Neural cell (in vitro differentiated cells): ENCODE data around the gene TLCD3A. TPM values are rescaled to one million over a fixed set of nuclear protein-coding genes. Genes with fewer than 3 reads are reported as not detected.

Experiments
- H2AFZ ChIP-seq: fragments of 200-600, 300-800 bp; sonication (generic), shearing (Covaris generic); 2 replicates; pipeline ENCODE4 v1.6.0; 2014; ENCODE audit warnings: low read depth, mild to moderate bottlenecking, antibody characterized with exemption, low read length, moderate library complexity
- H3F3A ChIP-seq: fragments of 200-600 bp; shearing (Covaris generic); 2 replicates; pipeline ENCODE4 v1.6.1; 2016; ENCODE audit warnings: mild to moderate bottlenecking, moderate library complexity, mixed read lengths, antibody characterized with exemption, low read length; ENCODE audit not compliant: insufficient read depth, poor library complexity, severe bottlenecking
- H3K27ac ChIP-seq: fragments of 200-600, 300-800 bp; sonication (generic), shearing (Covaris generic); 2 replicates; pipeline ENCODE4 v1.5.1; 2014; ENCODE audit warnings: mild to moderate bottlenecking, low read length, moderate library complexity
- H3K27me3 ChIP-seq: fragments of 300-800, 200-600 bp; sonication (generic), shearing (Covaris generic); 2 replicates; pipeline ENCODE4 v1.6.0; 2014; ENCODE audit warnings: mild to moderate bottlenecking, low read depth, low read length, moderate library complexity; ENCODE audit not compliant: insufficient read depth
- H3K36me3 ChIP-seq: fragments of 300-800, 200-600 bp; sonication (generic), shearing (Covaris generic); 2 replicates; pipeline ENCODE4 v1.5.1; 2014; ENCODE audit warnings: mild to moderate bottlenecking, antibody characterized with exemption, low read length, moderate library complexity; ENCODE audit not compliant: insufficient read depth
- H3K4me2 ChIP-seq: fragments of 300-800, 200-600 bp; sonication (generic), shearing (Covaris generic); 2 replicates; pipeline ENCODE4 v1.6.0; 2014; ENCODE audit warnings: mild to moderate bottlenecking, low read length
- H3K4me3 ChIP-seq: fragments of 300-800, 200-600 bp; sonication (generic), shearing (Covaris generic); 2 replicates; pipeline ENCODE4 v1.5.1; 2014; ENCODE audit warnings: mild to moderate bottlenecking, low read length, moderate library complexity
- H3K79me2 ChIP-seq: fragments of 200-600 bp; shearing (Covaris generic); replicated peaks from 2 replicates; pipeline ENCODE4 v1.6.0; 2014; ENCODE audit warnings: mild to moderate bottlenecking, low read length, moderate library complexity; ENCODE audit not compliant: insufficient read depth
- H3K9ac ChIP-seq: fragments of 300-800, 200-600 bp; sonication (generic), shearing (Covaris generic); 2 replicates; pipeline ENCODE4 v1.6.1; 2016; ENCODE audit warnings: mild to moderate bottlenecking, low read length, mixed read lengths
- H3K9me2 ChIP-seq: fragments of 200-600 bp; shearing (Covaris generic); 2 replicates; pipeline ENCODE4 v1.6.1; 2016; ENCODE audit warnings: mild to moderate bottlenecking, low read length, mixed read lengths; ENCODE audit not compliant: insufficient read depth
- H3K9me3 ChIP-seq: fragments of 200-600, 300-800 bp; sonication (generic), shearing (Covaris generic); 2 replicates; pipeline ENCODE4 v1.6.1; 2016; ENCODE audit warnings: mild to moderate bottlenecking, mixed run types, low read length, moderate library complexity, mixed read lengths
- H4K20me1 ChIP-seq: fragments of 200-600 bp; shearing (Covaris generic); 2 replicates; pipeline ENCODE4 v1.6.1; 2016; ENCODE audit warnings: mild to moderate bottlenecking, mixed run types; ENCODE audit not compliant: insufficient read depth
- EP300 ChIP-seq: fragments of 450-650 bp; conservative IDR thresholded peaks from 2 replicates; pipeline ENCODE4 v1.6.1; 2014; ENCODE audit warnings: antibody characterized with exemption, mild to moderate bottlenecking, moderate library complexity; ENCODE audit not compliant: poor library complexity, severe bottlenecking
- EZH2 ChIP-seq: fragments of 200-600, 300-800 bp; shearing (Covaris generic), sonication (generic); IDR thresholded peaks from 2 replicates; pipeline ENCODE4 v1.6.1; 2014; ENCODE audit warnings: antibody characterized with exemption, low read length, borderline replicate concordance, mild to moderate bottlenecking; ENCODE audit not compliant: insufficient read depth, poor library complexity, severe bottlenecking
- MXI1 ChIP-seq: fragments of 450-650 bp; conservative IDR thresholded peaks from 2 replicates; pipeline ENCODE4 v1.6.1; 2014; ENCODE audit warnings: antibody characterized with exemption, mild to moderate bottlenecking; ENCODE audit not compliant: poor library complexity, severe bottlenecking
- POLR2AphosphoS5 ChIP-seq: IDR thresholded peaks from 2 replicates; pipeline ENCODE4 v1.6.1; 2012
- RAD21 ChIP-seq: fragments of 450-650 bp; conservative IDR thresholded peaks from 2 replicates; pipeline ENCODE4 v1.6.1; 2014; ENCODE audit warnings: antibody characterized with exemption, mild to moderate bottlenecking, moderate library complexity
- REST ChIP-seq: IDR thresholded peaks from 2 replicates; pipeline ENCODE4 v1.6.1; 2012; ENCODE audit warnings: borderline replicate concordance
- SMC3 ChIP-seq: fragments of 450-650 bp; conservative IDR thresholded peaks from 2 replicates; pipeline ENCODE4 v1.6.1; 2014; ENCODE audit warnings: antibody characterized with exemption, mild to moderate bottlenecking, moderate library complexity; ENCODE audit not compliant: poor library complexity
- TAF1 ChIP-seq: IDR thresholded peaks from 2 replicates; pipeline ENCODE4 v1.6.1; 2012; ENCODE audit warnings: low read depth
- polyA plus RNA-seq: library from polyadenylated mRNA; depleted of rRNA; stranded (reverse); fragments of >200 nt; gene quantifications from 2 replicates; pipeline ENCODE4 v1.2.3, GENCODE V29; 2014
- TF ChIP-seq, protein P1 (sequence below): fragments of 450-650 bp; IDR thresholded peaks from 2 replicates; pipeline ENCODE4 v1.5.1; 2014; ENCODE audit warnings: antibody characterized with exemption, mild to moderate bottlenecking, moderate library complexity; ENCODE audit not compliant: poor library complexity, severe bottlenecking

The TLCD3A gene
- polyA plus RNA-seq, 1 donor from 2014 or later, result 17.0 TPM

GRCh38 chr17:737561-738113, 5.2 kb downstream of the TLCD3A start:
- H4K20me1 ChIP-seq, result no peaks in the 10 kb centered on the region
- H3K9ac ChIP-seq, result no peak overlapping the region
- H3K27me3 ChIP-seq, result no peaks in the 10 kb centered on the region
- H3F3A ChIP-seq, result peaks cover 3% of the 10 kb centered on the region
- H3K4me2 ChIP-seq, result no peak overlapping the region
- H2AFZ ChIP-seq, result no peak overlapping the region
- peaks cover 19% of the 10 kb centered on the region for H3K79me2 ChIP-seq
- no peak for TF ChIP-seq RAD21
- no peak for TF ChIP-seq REST
- no peak for TF ChIP-seq POLR2AphosphoS5
- no peak for TF ChIP-seq EZH2
- no peaks in the 10 kb centered on the region for H3K9me3 ChIP-seq
- H3K9me2 ChIP-seq, result no peaks in the 10 kb centered on the region
- H3K27ac ChIP-seq, result no peak overlapping the region
- peaks cover 3% of the 10 kb centered on the region for H3K36me3 ChIP-seq
- H3K4me3 ChIP-seq, result no peak overlapping the region

GRCh38 chr17:740240-741017, 8.0 kb downstream of the TLCD3A start:
- peaks cover 4% of the 10 kb centered on the region for H3K79me2 ChIP-seq
- H3K4me2 ChIP-seq, result no peak overlapping the region
- TF ChIP-seq SMC3, result no peak
- TF ChIP-seq MXI1, result no peak
- no peak for TF ChIP-seq POLR2AphosphoS5
- TF ChIP-seq RAD21, result no peak
- TF ChIP-seq, protein P1, sequence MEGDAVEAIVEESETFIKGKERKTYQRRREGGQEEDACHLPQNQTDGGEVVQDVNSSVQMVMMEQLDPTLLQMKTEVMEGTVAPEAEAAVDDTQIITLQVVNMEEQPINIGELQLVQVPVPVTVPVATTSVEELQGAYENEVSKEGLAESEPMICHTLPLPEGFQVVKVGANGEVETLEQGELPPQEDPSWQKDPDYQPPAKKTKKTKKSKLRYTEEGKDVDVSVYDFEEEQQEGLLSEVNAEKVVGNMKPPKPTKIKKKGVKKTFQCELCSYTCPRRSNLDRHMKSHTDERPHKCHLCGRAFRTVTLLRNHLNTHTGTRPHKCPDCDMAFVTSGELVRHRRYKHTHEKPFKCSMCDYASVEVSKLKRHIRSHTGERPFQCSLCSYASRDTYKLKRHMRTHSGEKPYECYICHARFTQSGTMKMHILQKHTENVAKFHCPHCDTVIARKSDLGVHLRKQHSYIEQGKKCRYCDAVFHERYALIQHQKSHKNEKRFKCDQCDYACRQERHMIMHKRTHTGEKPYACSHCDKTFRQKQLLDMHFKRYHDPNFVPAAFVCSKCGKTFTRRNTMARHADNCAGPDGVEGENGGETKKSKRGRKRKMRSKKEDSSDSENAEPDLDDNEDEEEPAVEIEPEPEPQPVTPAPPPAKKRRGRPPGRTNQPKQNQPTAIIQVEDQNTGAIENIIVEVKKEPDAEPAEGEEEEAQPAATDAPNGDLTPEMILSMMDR, result no peak
- no peak for TF ChIP-seq REST
- no peak for TF ChIP-seq EZH2
- TF ChIP-seq TAF1, result no peak
- no peak for TF ChIP-seq EP300
- no peak overlapping the region for H3K4me3 ChIP-seq
- no peak overlapping the region for H2AFZ ChIP-seq
- no peak overlapping the region for H3K9ac ChIP-seq
- peaks cover 3% of the 10 kb centered on the region for H3K36me3 ChIP-seq
- no peaks in the 10 kb centered on the region for H3F3A ChIP-seq
- no peak overlapping the region for H3K27ac ChIP-seq
- H4K20me1 ChIP-seq, result no peaks in the 10 kb centered on the region
- H3K9me3 ChIP-seq, result no peaks in the 10 kb centered on the region
- H3K27me3 ChIP-seq, result no peaks in the 10 kb centered on the region
- no peaks in the 10 kb centered on the region for H3K9me2 ChIP-seq
